Measurements from ENCODE around the gene AP5S1. TPM values are rescaled to one million over a fixed set of nuclear protein-coding genes. Genes with fewer than 3 reads are reported as not detected.

AP5S1 gene
- total and polyA plus RNA-seq, 10 of the 15 experiments (the other 5 are each of a cell fraction or from before 2014, with no cell fraction given) = 3.8 to 13.2 (median 7.8) TPM

DNA sequence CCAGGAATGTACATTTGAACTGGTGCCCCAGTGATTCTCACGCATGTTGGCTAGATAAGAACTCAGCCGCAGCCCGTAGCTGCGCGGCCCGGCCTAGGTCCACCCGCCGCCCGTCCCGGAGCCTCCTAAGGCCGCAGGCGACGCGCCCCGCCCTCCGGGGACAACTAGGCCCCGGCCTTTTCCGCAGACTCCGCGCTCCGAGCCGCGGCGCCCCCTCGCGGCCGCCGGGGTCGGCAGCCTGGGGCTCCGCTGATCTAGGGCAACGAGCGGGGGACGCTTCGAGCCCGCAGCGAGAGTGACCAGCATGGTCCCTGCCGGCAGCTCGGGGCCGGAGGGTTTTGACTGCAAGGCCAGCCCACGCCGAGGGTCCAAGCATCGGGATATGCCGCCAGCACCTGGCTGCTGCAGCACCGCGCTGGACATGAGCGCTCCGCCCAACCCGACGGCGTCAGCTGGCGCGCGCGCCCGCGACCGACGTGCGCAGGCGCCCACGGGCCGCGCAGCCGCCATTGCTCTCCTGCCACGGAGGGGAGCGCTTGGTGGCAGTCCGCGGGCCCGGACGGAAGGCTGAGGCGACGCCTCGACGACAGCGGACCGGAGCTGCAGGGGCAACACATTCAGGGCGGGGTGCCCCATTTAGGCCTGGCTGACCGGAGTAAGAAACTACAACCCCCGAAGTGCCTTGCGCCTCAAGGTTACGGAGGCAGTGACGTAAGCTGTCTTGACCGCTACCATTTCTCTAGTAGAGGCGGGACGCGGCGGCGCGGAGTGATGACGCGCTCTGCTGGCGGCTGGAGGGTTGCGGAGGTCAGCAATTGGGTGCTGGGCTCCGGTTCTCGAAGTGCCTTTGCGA is at the start of gene AP5S1 (continued):
- TF ChIP-seq, protein P1, sequence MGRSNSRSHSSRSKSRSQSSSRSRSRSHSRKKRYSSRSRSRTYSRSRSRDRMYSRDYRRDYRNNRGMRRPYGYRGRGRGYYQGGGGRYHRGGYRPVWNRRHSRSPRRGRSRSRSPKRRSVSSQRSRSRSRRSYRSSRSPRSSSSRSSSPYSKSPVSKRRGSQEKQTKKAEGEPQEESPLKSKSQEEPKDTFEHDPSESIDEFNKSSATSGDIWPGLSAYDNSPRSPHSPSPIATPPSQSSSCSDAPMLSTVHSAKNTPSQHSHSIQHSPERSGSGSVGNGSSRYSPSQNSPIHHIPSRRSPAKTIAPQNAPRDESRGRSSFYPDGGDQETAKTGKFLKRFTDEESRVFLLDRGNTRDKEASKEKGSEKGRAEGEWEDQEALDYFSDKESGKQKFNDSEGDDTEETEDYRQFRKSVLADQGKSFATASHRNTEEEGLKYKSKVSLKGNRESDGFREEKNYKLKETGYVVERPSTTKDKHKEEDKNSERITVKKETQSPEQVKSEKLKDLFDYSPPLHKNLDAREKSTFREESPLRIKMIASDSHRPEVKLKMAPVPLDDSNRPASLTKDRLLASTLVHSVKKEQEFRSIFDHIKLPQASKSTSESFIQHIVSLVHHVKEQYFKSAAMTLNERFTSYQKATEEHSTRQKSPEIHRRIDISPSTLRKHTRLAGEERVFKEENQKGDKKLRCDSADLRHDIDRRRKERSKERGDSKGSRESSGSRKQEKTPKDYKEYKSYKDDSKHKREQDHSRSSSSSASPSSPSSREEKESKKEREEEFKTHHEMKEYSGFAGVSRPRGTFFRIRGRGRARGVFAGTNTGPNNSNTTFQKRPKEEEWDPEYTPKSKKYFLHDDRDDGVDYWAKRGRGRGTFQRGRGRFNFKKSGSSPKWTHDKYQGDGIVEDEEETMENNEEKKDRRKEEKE (IDR thresholded peaks at IDR 0.05) = no peak
- TF ChIP-seq, protein P2, sequence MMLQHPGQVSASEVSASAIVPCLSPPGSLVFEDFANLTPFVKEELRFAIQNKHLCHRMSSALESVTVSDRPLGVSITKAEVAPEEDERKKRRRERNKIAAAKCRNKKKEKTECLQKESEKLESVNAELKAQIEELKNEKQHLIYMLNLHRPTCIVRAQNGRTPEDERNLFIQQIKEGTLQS (IDR thresholded peaks at IDR 0.05; ENCODE audit: borderline replicate concordance, extremely low read depth, low read depth, low read length) = peak; percentile 71; the same call in 1 of the 2 replicates
- TF ChIP-seq POLR2A (IDR thresholded peaks at IDR 0.05; ENCODE audit: low read depth, low read length) (peak; percentile 92), NFXL1 (IDR thresholded peaks at IDR 0.05; ENCODE audit: borderline replicate concordance) (no peak), SP1 (IDR thresholded peaks at IDR 0.05; ENCODE audit: low read depth, low read length) (peak; percentile 19), RUNX3 (IDR thresholded peaks at IDR 0.05; ENCODE audit: low read length) (peak; percentile 82), CHD4 (IDR thresholded peaks at IDR 0.05) (no peak), ZNF274 (IDR thresholded peaks at IDR 0.05; ENCODE audit: insufficient read depth, insufficient read length) (no peak), PAX8 (IDR thresholded peaks at IDR 0.05) (no peak), TCF7 (IDR thresholded peaks at IDR 0.05; ENCODE audit: borderline replicate concordance) (no peak), RBBP5 (conservative IDR thresholded peaks at IDR 0.05) (0 out of 2 replicates have a peak, but pooled peaks have one; percentile 78), EP300 (IDR thresholded peaks at IDR 0.05; ENCODE audit: borderline replicate concordance in 1 of 2, control insufficient read depth in 1 of 2, low read depth in 2 of 2, low read length in 2 of 2) (0 out of 4 replicates have a peak, but pooled peaks of 1 of the 2 experiments have one; percentile 15), ZNF384 (IDR thresholded peaks at IDR 0.05; ENCODE audit: borderline replicate concordance, low read depth, low read length) (no peak), CBFB (IDR thresholded peaks at IDR 0.05; ENCODE audit: low read depth) (peak; percentile 73), MYC (IDR thresholded peaks at IDR 0.05; ENCODE audit: insufficient read depth, insufficient read length, insufficient replicate concordance, low read length, severe bottlenecking) (no peak), PAX5 (IDR thresholded peaks at IDR 0.05; ENCODE audit: borderline replicate concordance, low read depth, low read length) (peak; percentile 22; the same call in 1 of the 2 replicates)
- TF ChIP-seq, protein P3, sequence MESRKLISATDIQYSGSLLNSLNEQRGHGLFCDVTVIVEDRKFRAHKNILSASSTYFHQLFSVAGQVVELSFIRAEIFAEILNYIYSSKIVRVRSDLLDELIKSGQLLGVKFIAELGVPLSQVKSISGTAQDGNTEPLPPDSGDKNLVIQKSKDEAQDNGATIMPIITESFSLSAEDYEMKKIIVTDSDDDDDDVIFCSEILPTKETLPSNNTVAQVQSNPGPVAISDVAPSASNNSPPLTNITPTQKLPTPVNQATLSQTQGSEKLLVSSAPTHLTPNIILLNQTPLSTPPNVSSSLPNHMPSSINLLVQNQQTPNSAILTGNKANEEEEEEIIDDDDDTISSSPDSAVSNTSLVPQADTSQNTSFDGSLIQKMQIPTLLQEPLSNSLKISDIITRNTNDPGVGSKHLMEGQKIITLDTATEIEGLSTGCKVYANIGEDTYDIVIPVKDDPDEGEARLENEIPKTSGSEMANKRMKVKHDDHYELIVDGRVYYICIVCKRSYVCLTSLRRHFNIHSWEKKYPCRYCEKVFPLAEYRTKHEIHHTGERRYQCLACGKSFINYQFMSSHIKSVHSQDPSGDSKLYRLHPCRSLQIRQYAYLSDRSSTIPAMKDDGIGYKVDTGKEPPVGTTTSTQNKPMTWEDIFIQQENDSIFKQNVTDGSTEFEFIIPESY (IDR thresholded peaks at IDR 0.05) = peak; percentile 51; the same call in 1 of the 2 replicates
- TF ChIP-seq, protein P4, sequence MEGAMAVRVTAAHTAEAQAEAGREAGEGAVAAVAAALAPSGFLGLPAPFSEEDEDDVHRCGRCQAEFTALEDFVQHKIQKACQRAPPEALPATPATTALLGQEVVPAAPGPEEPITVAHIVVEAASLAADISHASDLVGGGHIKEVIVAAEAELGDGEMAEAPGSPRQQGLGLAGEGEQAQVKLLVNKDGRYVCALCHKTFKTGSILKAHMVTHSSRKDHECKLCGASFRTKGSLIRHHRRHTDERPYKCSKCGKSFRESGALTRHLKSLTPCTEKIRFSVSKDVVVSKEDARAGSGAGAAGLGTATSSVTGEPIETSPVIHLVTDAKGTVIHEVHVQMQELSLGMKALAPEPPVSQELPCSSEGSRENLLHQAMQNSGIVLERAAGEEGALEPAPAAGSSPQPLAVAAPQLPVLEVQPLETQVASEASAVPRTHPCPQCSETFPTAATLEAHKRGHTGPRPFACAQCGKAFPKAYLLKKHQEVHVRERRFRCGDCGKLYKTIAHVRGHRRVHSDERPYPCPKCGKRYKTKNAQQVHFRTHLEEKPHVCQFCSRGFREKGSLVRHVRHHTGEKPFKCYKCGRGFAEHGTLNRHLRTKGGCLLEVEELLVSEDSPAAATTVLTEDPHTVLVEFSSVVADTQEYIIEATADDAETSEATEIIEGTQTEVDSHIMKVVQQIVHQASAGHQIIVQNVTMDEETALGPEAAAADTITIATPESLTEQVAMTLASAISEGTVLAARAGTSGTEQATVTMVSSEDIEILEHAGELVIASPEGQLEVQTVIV (IDR thresholded peaks at IDR 0.05; ENCODE audit: borderline replicate concordance, partially characterized antibody) = no peak
